K562 (cell line): ENCODE measurements around the gene MAP3K7. TPM values are rescaled to one million over a fixed set of nuclear protein-coding genes. Genes with fewer than 3 reads are reported as not detected.

ENCODE experiments used
- CTBP1 ChIP-seq: fragments of 450-650 bp; IDR thresholded peaks from 2 replicates; pipeline ENCODE4 v1.6.1; 2016; ENCODE audit warnings: borderline replicate concordance
- JUND ChIP-seq, 2 experiments: IDR thresholded peaks; 2 replicates in 1 of 2; 3 replicates in 1 of 2; pipeline ENCODE4 v1.6.1; 2011; ENCODE audit warnings: borderline replicate concordance in 2 of 2, low read depth in 2 of 2, low read length in 2 of 2, improper control_type of control experiment in 1 of 2, missing biosample characterization in 1 of 2, missing genetic modification characterization in 1 of 2, missing genetic modification reagents in 1 of 2
- MTA3 ChIP-seq: fragments of 450-650 bp; formaldehyde crosslinking; IDR thresholded peaks from 2 replicates; pipeline ENCODE4 v1.6.1; 2017; ENCODE audit warnings: mild to moderate bottlenecking, borderline replicate concordance
- REST ChIP-seq, 2 experiments: fragments of 450-650 bp; formaldehyde crosslinking in 1 of 2; IDR thresholded peaks; 2 replicates each; pipeline versions ENCODE4 v1.4.0 to v1.6.1; 2014 to 2020; ENCODE audit warnings: mild to moderate bottlenecking in 2 of 2, borderline replicate concordance in 1 of 2, low read depth in 1 of 2
- SETDB1 ChIP-seq: IDR thresholded peaks from one replicate; pipeline ENCODE4 v1.6.1; 2012; ENCODE audit warnings: low read length, control low read depth, inconsistent platforms
- SMARCC2 ChIP-seq: fragments of 450-650 bp; IDR thresholded peaks from 2 replicates; pipeline ENCODE4 v1.6.1; 2017; ENCODE audit warnings: antibody characterized with exemption, moderate library complexity, mild to moderate bottlenecking, low read depth
- ZBTB9 ChIP-seq: fragments of 450-650 bp; formaldehyde crosslinking; IDR thresholded peaks from 2 replicates; pipeline ENCODE4 v1.4.0; 2020; ENCODE audit warnings: mild to moderate bottlenecking, moderate library complexity
- ZNF592 ChIP-seq: fragments of 450-650 bp; IDR thresholded peaks from 2 replicates; pipeline ENCODE4 v1.6.1; 2017; ENCODE audit warnings: antibody characterized with exemption, mild to moderate bottlenecking
- ZNF639 ChIP-seq, 2 experiments: fragments of 200-800 bp in 1 of 2; sonication (Bioruptor generic) in 1 of 2; sonication (generic) in 1 of 2; formaldehyde crosslinking in 1 of 2; IDR thresholded peaks in 1 of 2; conservative IDR thresholded peaks in 1 of 2; 2 replicates each; pipeline versions ENCODE4 v1.5.0 to v1.6.1; 2016 to 2020; ENCODE audit warnings: missing compliant biosample characterization in 1 of 2, missing genetic modification characterization in 1 of 2, missing genetic modification reagents in 1 of 2
- polyA plus RNA-seq, 8 experiments: library from polyadenylated mRNA; depleted of rRNA in 4 of 8; stranded (reverse) in 5 of 8; unstranded in 3 of 8; fragments of >200 nt; fragmentation: Nextera tagmentation in 2 of 8; fragmentation: Illumina TruSeq in 1 of 8; extraction: Ambion mirVana in 2 of 8; extraction: Trizol in 1 of 8; gene quantifications; 2 replicates each; pipeline versions ENCODE4 v1.2.1 to v1.2.3, GENCODE V29; 2011 to 2014; ENCODE audit warnings: inconsistent platforms in 1 of 8, missing spikeins in 1 of 8
- total RNA-seq, 7 experiments: library from RNA; depleted of rRNA in 6 of 7; stranded (reverse); fragments of >200 nt in 6 of 7; fragmentation: Illumina TruSeq in 2 of 7; extraction: Trizol in 2 of 7; gene quantifications; 2 replicates each; pipeline versions ENCODE4 v1.2.1 to v1.2.3, GENCODE V29; 2011 to 2021; ENCODE audit warnings: low replicate concordance in 1 of 7

Gene MAP3K7
- total and polyA plus RNA-seq, 9 of the 15 experiments (the other 6 are each of a cell fraction or from before 2014, with no cell fraction given), result 13.4 to 60.9 (median 34.8) TPM

GRCh38 chr6:90478278-90478677, 108.6 kb downstream of the MAP3K7 start (continued):
- TF ChIP-seq CTBP1 (peak; percentile 9; the same call in 1 of the 2 replicates), SMARCC2 (no peak), MTA3 (no peak), ZNF639 (CRISPR knock-in tag; conservative IDR thresholded peaks at IDR 0.05 in 1 of 2, IDR thresholded peaks at IDR 0.05 in 1 of 2) (no peak), ZNF592 (0 out of 2 replicates have a peak, but pooled peaks have one; percentile 21), ZBTB9 (CRISPR knock-in tag) (no peak), SETDB1 (no peak), REST (IDR thresholded peaks at IDR 0.05; ENCODE audit: borderline replicate concordance) (peak; percentile 31; the same call in 1 of the 2 replicates), REST (CRISPR knock-in tag; IDR thresholded peaks at IDR 0.05; ENCODE audit: low read depth) (no peak), JUND (IDR thresholded peaks at IDR 0.05; ENCODE audit: borderline replicate concordance, low read depth, low read length) (0 out of 2 replicates have a peak, but pooled peaks have one; percentile 19), JUND (tag; IDR thresholded peaks at IDR 0.05; ENCODE audit: borderline replicate concordance, low read depth, low read length) (no peak)
